ENCODE measurements around the gene FAM50B. TPM values are rescaled to one million over a fixed set of nuclear protein-coding genes. Genes with fewer than 3 reads are reported as not detected.

The FAM50B gene
- total and polyA plus RNA-seq, 2 of the 13 experiments (the other 11 are each of a cell fraction or from before 2014, with no cell fraction given) = 0.05 TPM; not detected in 1

DNA sequence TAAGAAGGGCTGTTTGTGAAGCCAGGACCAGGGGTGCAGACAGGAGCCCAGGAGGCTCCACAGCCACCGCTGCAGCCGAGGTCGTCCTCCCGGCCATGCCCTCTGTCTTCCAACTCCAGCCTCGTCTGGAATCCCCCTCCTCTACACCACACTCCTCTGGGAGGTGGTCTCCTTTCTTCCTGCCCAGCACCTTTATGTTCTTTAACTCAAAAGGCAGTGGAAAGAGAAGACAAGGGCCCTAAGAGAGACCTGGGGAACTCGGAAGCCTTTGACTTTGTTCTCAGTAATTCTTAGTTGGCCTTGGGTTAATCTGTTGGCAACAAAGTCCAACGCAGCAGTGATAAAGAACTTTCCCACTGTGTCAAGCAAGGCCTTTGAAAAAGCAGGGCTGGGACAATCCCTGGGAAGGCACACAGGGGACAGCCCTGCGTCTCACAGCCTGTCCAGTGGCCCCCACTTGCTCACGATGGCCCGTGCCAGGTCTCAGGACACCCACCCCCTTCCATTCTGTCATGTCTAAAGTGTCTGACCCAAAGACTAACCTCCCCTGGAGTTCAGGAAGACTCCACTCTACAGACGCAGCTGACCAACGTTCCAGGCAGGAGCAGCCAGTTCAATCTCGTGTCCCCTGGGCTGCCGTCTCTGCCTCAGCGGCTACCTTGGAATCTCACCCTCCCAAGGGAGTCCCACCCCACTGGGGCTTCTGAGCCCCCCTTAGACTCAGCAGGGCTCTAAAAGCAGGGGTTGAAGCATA lies 42.8 kb upstream of the FAM50B start (continued):
- TF ChIP-seq HCFC1 (IDR thresholded peaks at IDR 0.05; ENCODE audit: low read depth, low read length) (no peak), RFXAP (CRISPR knock-in tag; IDR thresholded peaks at IDR 0.05; ENCODE audit: borderline replicate concordance) (peak; percentile 38; the same call in 1 of the 2 replicates), NFE2 (CRISPR knock-in tag; IDR thresholded peaks at IDR 0.05) (no peak), ZNF644 (CRISPR knock-in tag; IDR thresholded peaks at IDR 0.05; ENCODE audit: low read depth) (peak; percentile 93), HOXA9 (CRISPR knock-in tag; IDR thresholded peaks at IDR 0.05; ENCODE audit: borderline replicate concordance) (no peak), POLR2A (IDR thresholded peaks at IDR 0.05; ENCODE audit: insufficient read depth in 1 of 2, low read depth in 2 of 2, low read length in 2 of 2) (peak; percentile 77 to 86), WIZ (CRISPR knock-in tag; IDR thresholded peaks at IDR 0.05) (no peak), CBFB (CRISPR knock-in tag; IDR thresholded peaks at IDR 0.05) (0 out of 2 replicates have a peak, but pooled peaks have one; percentile 49), ZNF496 (CRISPR knock-in tag; IDR thresholded peaks at IDR 0.05; ENCODE audit: insufficient replicate concordance) (no peak), TBX3 (IDR thresholded peaks at IDR 0.05; ENCODE audit: borderline replicate concordance) (no peak), ADNP (CRISPR knock-in tag; IDR thresholded peaks at IDR 0.05) (no peak), ZNF160 (CRISPR knock-in tag; IDR thresholded peaks at IDR 0.05) (no peak), SAFB2 (CRISPR knock-in tag; IDR thresholded peaks at IDR 0.05; ENCODE audit: borderline replicate concordance, low read depth) (no peak; the same call in 1 of the 2 replicates), ZSCAN30 (CRISPR knock-in tag; IDR thresholded peaks at IDR 0.05) (no peak), NFATC3 (CRISPR knock-in tag; IDR thresholded peaks at IDR 0.05) (no peak), ZNF839 (CRISPR knock-in tag; IDR thresholded peaks at IDR 0.05; ENCODE audit: borderline replicate concordance) (0 out of 2 replicates have a peak, but pooled peaks have one; percentile 59), ZC3H13 (CRISPR knock-in tag; IDR thresholded peaks at IDR 0.05) (peak; percentile 60; the same call in 1 of the 2 replicates), TGIF2 (CRISPR knock-in tag; IDR thresholded peaks at IDR 0.05) (peak; percentile 74), ZKSCAN1 (IDR thresholded peaks at IDR 0.05; ENCODE audit: low read length) (no peak; the same call in 1 of the 2 replicates), ZNF83 (CRISPR knock-in tag; IDR thresholded peaks at IDR 0.05; ENCODE audit: borderline replicate concordance) (0 out of 2 replicates have a peak, but pooled peaks have one; percentile 38)
- TF ChIP-seq, protein P1, sequence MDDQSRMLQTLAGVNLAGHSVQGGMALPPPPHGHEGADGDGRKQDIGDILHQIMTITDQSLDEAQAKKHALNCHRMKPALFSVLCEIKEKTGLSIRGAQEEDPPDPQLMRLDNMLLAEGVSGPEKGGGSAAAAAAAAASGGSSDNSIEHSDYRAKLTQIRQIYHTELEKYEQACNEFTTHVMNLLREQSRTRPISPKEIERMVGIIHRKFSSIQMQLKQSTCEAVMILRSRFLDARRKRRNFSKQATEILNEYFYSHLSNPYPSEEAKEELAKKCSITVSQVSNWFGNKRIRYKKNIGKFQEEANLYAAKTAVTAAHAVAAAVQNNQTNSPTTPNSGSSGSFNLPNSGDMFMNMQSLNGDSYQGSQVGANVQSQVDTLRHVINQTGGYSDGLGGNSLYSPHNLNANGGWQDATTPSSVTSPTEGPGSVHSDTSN (CRISPR knock-in tag; IDR thresholded peaks at IDR 0.05; ENCODE audit: borderline replicate concordance) = no peak
- TF ChIP-seq, protein P2, sequence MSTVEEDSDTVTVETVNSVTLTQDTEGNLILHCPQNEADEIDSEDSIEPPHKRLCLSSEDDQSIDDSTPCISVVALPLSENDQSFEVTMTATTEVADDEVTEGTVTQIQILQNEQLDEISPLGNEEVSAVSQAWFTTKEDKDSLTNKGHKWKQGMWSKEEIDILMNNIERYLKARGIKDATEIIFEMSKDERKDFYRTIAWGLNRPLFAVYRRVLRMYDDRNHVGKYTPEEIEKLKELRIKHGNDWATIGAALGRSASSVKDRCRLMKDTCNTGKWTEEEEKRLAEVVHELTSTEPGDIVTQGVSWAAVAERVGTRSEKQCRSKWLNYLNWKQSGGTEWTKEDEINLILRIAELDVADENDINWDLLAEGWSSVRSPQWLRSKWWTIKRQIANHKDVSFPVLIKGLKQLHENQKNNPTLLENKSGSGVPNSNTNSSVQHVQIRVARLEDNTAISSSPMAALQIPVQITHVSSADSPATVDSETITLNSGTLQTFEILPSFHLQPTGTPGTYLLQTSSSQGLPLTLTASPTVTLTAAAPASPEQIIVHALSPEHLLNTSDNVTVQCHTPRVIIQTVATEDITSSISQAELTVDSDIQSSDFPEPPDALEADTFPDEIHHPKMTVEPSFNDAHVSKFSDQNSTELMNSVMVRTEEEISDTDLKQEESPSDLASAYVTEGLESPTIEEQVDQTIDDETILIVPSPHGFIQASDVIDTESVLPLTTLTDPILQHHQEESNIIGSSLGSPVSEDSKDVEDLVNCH (CRISPR knock-in tag; IDR thresholded peaks at IDR 0.05) = no peak
- TF ChIP-seq, protein P3, sequence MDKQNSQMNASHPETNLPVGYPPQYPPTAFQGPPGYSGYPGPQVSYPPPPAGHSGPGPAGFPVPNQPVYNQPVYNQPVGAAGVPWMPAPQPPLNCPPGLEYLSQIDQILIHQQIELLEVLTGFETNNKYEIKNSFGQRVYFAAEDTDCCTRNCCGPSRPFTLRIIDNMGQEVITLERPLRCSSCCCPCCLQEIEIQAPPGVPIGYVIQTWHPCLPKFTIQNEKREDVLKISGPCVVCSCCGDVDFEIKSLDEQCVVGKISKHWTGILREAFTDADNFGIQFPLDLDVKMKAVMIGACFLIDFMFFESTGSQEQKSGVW (CRISPR knock-in tag; IDR thresholded peaks at IDR 0.05; ENCODE audit: borderline replicate concordance) = no peak
- TF ChIP-seq, protein P4, sequence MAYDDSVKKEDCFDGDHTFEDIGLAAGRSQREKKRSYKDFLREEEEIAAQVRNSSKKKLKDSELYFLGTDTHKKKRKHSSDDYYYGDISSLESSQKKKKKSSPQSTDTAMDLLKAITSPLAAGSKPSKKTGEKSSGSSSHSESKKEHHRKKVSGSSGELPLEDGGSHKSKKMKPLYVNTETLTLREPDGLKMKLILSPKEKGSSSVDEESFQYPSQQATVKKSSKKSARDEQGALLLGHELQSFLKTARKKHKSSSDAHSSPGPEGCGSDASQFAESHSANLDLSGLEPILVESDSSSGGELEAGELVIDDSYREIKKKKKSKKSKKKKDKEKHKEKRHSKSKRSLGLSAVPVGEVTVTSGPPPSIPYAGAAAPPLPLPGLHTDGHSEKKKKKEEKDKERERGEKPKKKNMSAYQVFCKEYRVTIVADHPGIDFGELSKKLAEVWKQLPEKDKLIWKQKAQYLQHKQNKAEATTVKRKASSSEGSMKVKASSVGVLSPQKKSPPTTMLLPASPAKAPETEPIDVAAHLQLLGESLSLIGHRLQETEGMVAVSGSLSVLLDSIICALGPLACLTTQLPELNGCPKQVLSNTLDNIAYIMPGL (CRISPR knock-in tag; IDR thresholded peaks at IDR 0.05; ENCODE audit: borderline replicate concordance in 1 of 2, low read depth in 1 of 2) = peak; percentile 40 to 61; a peak in 2 of 4 replicates

All from HepG2 (cell line).